Common myeloid progenitor, CD34-positive (primary cell): ENCODE measurements around the gene ARHGAP44.
"Not testable (repeated sequence)": the region's sequence is repeated elsewhere in the genome, so short reads cannot be mapped to it uniquely, and the experiment has no call there.

Experiments used
- CTCF ChIA-PET: fragments of 350-600 bp; sonication (Branson Sonifier 250); formaldehyde crosslinking; loops from one replicate; lab custom pipeline; 2021; ENCODE audit warnings: antibody characterized with exemption; lab: Charles Lee
- POLR2A ChIA-PET: fragments of 350-600 bp; sonication (Branson Sonifier 250); formaldehyde crosslinking; loops from one replicate; lab custom pipeline; 2021; ENCODE audit warnings: antibody characterized with exemption; lab: Charles Lee
- DNase-seq, 3 donors: peaks; one replicate each; pipeline versions ENCODE4 v3.0.0 to v3.0.0-alpha.2; 2013
- H3K27ac ChIP-seq, 2 experiments: 1 replicate in 1 of 2; 2 replicates in 1 of 2; pipeline ENCODE4 v1.7.0; 2013; ENCODE audit warnings: inconsistent platforms in 2 of 2, low read length in 2 of 2, mild to moderate bottlenecking in 2 of 2, low read depth in 1 of 2, moderate library complexity in 1 of 2; ENCODE audit not compliant: severe bottlenecking in 2 of 2, insufficient read depth in 1 of 2, poor library complexity in 1 of 2
- H3K27me3 ChIP-seq, 5 experiments: replicated peaks in 2 of 5; 1 replicate in 3 of 5; 2 replicates in 2 of 5; pipeline versions ENCODE4 v1.6.1 to v1.7.0; 2013; ENCODE audit warnings: low read length in 4 of 5, mild to moderate bottlenecking in 2 of 5, moderate library complexity in 2 of 5, inconsistent platforms in 1 of 5; ENCODE audit not compliant: insufficient read depth in 5 of 5, control insufficient read depth in 4 of 5
- H3K36me3 ChIP-seq, 4 experiments: 1 replicate in 2 of 4; 2 replicates in 2 of 4; pipeline versions ENCODE4 v1.6.1 to v1.7.0; 2013; ENCODE audit warnings: low read length in 3 of 4, control low read depth in 1 of 4, mild to moderate bottlenecking in 1 of 4; ENCODE audit not compliant: control insufficient read depth in 4 of 4, insufficient read depth in 4 of 4
- H3K4me1 ChIP-seq, 4 experiments: 1 replicate in 3 of 4; 2 replicates in 1 of 4; pipeline versions ENCODE4 v1.6.1 to v1.7.1; 2013; ENCODE audit warnings: low read length in 3 of 4, mild to moderate bottlenecking in 3 of 4, control low read depth in 1 of 4, inconsistent platforms in 1 of 4, moderate library complexity in 1 of 4; ENCODE audit not compliant: control insufficient read depth in 4 of 4, insufficient read depth in 4 of 4; ENCODE audit errors: control extremely low read depth in 1 of 4
- H3K4me3 ChIP-seq, 7 experiments: 1 replicate in 4 of 7; 2 replicates in 3 of 7; pipeline versions ENCODE4 v1.5.1 to v1.7.0; 2013; ENCODE audit warnings: mild to moderate bottlenecking in 7 of 7, low read length in 6 of 7, moderate library complexity in 6 of 7, inconsistent platforms in 2 of 7, low read depth in 2 of 7, control low read depth in 1 of 7; ENCODE audit not compliant: insufficient read depth in 4 of 7, control insufficient read depth in 1 of 7; ENCODE audit errors: extremely low read depth in 1 of 7
- H3K9me3 ChIP-seq, 5 experiments: 1 replicate in 4 of 5; 2 replicates in 1 of 5; pipeline versions ENCODE4 v1.6.1 to v1.7.1; 2013; ENCODE audit warnings: low read length in 4 of 5, mild to moderate bottlenecking in 2 of 5, inconsistent platforms in 1 of 5, low read depth in 1 of 5, moderate library complexity in 1 of 5; ENCODE audit not compliant: control insufficient read depth in 4 of 5, insufficient read depth in 2 of 5; ENCODE audit errors: control extremely low read depth in 1 of 5
- WGBS: methylation state at CpG from one replicate; pipeline ENCODE4 v1.1.5; 2013; ENCODE audit not compliant: insufficient coverage; 5-methylcytosine and 5-hydroxymethylcytosine counted together

Gene ARHGAP44

GRCh38 chr17:12965988-12966387 is 176.7 kb downstream of the ARHGAP44 start:
- CTCF ChIA-PET = no interaction called here
- POLR2A ChIA-PET = no interaction called here
- WGBS = 100% methylated on average over 1 of the region's 3 CpGs
- Histone ChIP-seq H3K36me3 (no peaks in the 10 kb centered on the region), H3K27ac (no peak overlapping the region), H3K27me3 (peaks cover 0 to 5% (median 0%) of the 10 kb centered on the region in 5 experiments), H3K9me3 (peaks cover 0 to 3% (median 0%) of the 10 kb centered on the region in 5 experiments), H3K4me1 (no peaks in the 10 kb centered on the region), H3K4me3 (no peak overlapping the region)
- no peak for DNase-seq

DNA sequence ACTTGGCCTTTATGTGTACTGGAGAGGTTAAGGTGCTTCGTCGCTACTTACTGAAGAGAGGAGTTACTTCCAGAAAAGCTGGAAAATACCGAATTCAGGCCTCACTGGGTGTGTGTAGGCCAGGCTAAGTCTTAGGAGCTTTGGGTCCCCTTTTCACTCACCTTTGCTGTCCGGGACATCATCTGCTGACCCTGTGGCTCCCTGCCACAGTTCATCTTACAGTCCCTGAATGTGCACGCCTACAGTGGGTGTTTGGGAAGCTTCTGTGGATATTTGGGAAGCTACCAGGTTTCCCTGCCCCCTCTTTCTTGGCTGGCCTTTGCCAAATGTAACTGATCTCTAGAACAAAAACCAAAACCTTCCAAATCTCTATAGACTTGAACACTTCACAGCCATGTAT is 177.1 kb downstream of the ARHGAP44 start:
- 100% methylated on average over 5 of the region's 5 CpGs for WGBS

DNA sequence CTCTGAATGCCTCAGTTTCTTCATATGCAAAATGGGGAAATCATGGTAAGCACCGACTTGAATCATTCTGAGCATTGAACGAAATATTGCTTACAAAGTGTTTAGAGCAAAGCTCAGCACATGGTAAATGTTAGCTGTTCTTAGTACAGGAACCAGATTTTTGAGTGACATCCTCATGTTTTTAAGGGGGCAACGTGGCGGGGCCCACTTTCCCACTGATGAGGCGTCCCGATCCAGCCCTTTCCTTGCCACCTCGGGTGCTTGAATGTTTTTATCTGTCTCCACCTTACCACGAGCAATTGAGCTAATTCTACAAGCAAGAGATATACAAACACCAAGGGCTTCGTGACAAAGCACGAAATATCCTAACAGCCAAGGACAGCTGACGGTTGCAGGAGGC is 178.7 kb downstream of the ARHGAP44 start:
- H3K4me3 ChIP-seq = no peak overlapping the region
- H3K9me3 ChIP-seq = peaks cover 0 to 3% (median 0%) of the 10 kb centered on the region in 5 experiments
- H3K27ac ChIP-seq = no peak overlapping the region
- no peaks in the 10 kb centered on the region for H3K4me1 ChIP-seq
- DNase-seq = no peak
- POLR2A ChIA-PET = no interaction called here
- H3K27me3 ChIP-seq = peaks cover 0 to 14% (median 2%) of the 10 kb centered on the region in 5 experiments
- WGBS = 93% methylated on average over 11 of the region's 11 CpGs
- CTCF ChIA-PET = no interaction called here
- H3K36me3 ChIP-seq = no peaks in the 10 kb centered on the region

More for the DNA sequence above, 177.1 kb downstream of the ARHGAP44 start:
- Histone ChIP-seq H3K4me3 (no peak overlapping the region), H3K9me3 (peaks cover 0 to 3% (median 0%) of the 10 kb centered on the region in 5 experiments), H3K27ac (no peak overlapping the region), H3K27me3 (peaks cover 0 to 5% (median 0%) of the 10 kb centered on the region in 5 experiments), H3K36me3 (no peaks in the 10 kb centered on the region), H3K4me1 (no peaks in the 10 kb centered on the region)
- ChIA-PET POLR2A (no interaction called here), CTCF (interaction anchor here (0.5 kb wide), 1 partner anchor 40 kb away, joined by 3 read pairs; no protein-coding TSS in a partner anchor)
- no peak for DNase-seq

DNA sequence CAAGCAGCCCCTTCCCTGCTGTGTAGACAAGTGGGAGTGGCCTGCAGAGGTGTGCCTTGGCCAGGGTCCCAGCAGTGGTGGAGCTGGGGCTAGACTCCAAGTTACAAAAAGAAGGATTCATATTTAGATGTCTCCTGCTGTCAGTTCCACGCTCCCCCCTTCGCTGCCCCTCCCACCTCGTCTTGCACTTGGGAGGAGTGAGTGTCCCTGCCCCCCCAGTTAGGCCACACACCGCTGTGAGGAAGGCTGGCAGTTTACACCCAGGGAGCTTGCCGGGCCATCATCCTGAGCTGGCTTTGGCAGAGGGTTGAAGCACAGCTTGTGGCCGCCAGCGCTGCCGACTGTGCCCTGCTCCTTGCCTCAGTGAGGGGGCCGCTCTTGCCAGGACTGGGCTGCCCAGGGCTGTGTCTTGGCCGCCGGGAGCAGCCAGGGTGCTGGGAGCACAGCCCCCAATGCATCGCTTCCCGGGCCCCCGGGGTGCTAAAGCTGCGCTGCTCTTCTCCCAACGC is 184.3 kb downstream of the ARHGAP44 start:
- peak overlapping the region in 3 of 7 experiments; percentile 32 to 54 (median 52) for H3K4me3 ChIP-seq
- DNase-seq = peak in 1 of 3 donors; percentile 1

DNA sequence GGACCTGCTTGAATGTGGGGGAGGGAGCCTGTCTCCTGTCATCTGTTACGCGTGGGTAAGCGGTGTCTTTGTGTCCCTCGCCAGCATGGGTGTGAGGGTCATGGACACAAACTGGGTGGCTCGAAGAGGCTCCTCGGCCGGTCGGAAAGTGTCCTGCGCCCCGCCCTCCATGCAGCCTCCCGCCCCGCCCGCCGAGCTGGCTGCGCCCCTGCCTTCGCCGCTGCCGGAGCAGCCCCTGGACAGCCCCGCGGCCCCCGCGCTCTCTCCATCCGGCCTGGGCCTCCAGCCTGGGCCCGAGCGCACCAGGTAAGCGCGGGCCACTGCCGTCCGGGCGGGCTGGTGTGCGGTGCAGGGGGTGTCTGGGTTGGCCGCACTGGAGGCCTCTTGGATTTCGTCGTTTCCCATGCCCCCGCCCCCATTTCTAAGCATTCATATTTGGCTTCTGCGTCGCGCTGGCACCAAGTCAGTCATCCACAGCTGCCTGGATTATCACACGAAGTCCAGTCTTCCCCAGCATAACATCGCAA is 184.8 kb downstream of the ARHGAP44 start:
- no peaks in the 10 kb centered on the region for H3K36me3 ChIP-seq
- H3K9me3 ChIP-seq = no peaks in the 10 kb centered on the region
- H3K4me1 ChIP-seq = peaks cover 0 to 10% (median 4%) of the 10 kb centered on the region in 4 experiments
- 2% methylated on average over 37 of the region's 40 CpGs for WGBS
- peak overlapping the region in 3 of 7 experiments; percentile 32 to 54 (median 52) for H3K4me3 ChIP-seq
- H3K27ac ChIP-seq = no peak overlapping the region
- peaks cover 2 to 39% (median 18%) of the 10 kb centered on the region in 5 experiments for H3K27me3 ChIP-seq
- ChIA-PET POLR2A (no interaction called here), CTCF (no interaction called here)
- peak in 1 of 3 donors; percentile 9 for DNase-seq

More for the DNA sequence above, 184.3 kb downstream of the ARHGAP44 start:
- Histone ChIP-seq H3K4me1 (peaks cover 0 to 10% (median 4%) of the 10 kb centered on the region in 4 experiments), H3K9me3 (no peaks in the 10 kb centered on the region), H3K27me3 (peaks cover 2 to 39% (median 18%) of the 10 kb centered on the region in 5 experiments), H3K27ac (no peak overlapping the region), H3K36me3 (no peaks in the 10 kb centered on the region)
- CTCF ChIA-PET = interaction anchor here (0.5 kb wide), 1 partner anchor 39 kb away, joined by 3 read pairs; no protein-coding TSS in a partner anchor
- POLR2A ChIA-PET = no interaction called here
- WGBS = 12% methylated on average over 16 of the region's 16 CpGs

DNA sequence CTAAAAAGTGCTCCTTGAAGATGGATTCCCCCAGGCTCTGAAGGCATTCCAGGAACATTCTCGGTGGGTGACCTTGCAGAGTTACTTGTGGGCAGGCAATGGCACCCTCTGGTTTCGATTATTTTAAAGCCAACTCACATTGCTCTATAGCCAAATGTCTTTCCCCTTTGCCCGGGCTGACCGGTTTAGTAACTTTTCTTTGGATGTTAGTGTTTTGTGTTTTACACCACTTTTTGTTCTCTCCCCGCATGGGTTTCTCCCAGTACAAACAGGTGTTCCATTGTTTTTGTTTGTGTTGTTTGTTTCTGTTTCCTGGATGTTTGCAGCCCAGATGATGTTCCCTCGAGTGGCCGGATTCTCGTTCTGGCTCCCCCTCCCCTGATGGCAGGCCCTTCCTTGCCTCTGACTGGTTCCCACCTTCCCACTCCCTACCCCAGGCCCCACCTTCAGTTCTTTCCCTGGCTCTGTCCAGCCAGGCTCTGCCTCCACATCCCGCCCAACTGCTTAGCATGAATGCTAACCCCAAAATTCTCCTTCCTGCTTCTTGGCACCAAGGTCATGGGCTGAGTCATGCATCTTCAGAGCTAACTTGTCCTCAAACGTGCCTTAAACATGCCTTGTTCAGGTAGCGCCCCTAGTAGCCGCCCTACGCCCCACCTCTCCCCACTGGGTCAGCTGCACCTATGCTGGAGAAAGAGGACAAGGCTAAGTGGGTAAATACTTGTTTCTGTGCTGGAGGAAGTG is 187.9 kb downstream of the ARHGAP44 start:
- POLR2A ChIA-PET = no interaction called here
- no peak for DNase-seq
- Histone ChIP-seq H3K27ac (no peak overlapping the region), H3K27me3 (peaks cover 0 to 27% (median 11%) of the 10 kb centered on the region in 5 experiments), H3K9me3 (no peaks in the 10 kb centered on the region), H3K4me3 (no peak overlapping the region), H3K4me1 (peaks cover 0 to 10% (median 4%) of the 10 kb centered on the region in 4 experiments), H3K36me3 (no peaks in the 10 kb centered on the region)
- CTCF ChIA-PET = no interaction called here
- 77% methylated on average over 10 of the region's 13 CpGs for WGBS

- POLR2A ChIA-PET, H3K36me3 ChIP-seq, H3K4me3 ChIP-seq, H3K9me3 ChIP-seq, H3K27ac ChIP-seq, DNase-seq, CTCF ChIA-PET, H3K4me1 ChIP-seq: not testable (repeated sequence)
- peaks cover 0 to 16% (median 3%) of the 10 kb centered on the region in 5 experiments for H3K27me3 ChIP-seq
- WGBS = 95% methylated on average over 6 of the region's 6 CpGs
These were observed 189.5 kb downstream of the ARHGAP44 start for GRCh38 chr17:12978787-12979186.
